Panc1 (cell line): ENCODE data around the gene PSME3IP1. TPM values are rescaled to one million over a fixed set of nuclear protein-coding genes. Genes with fewer than 3 reads are reported as not detected.

Source experiments
- ATAC-seq: fragments of 200-7000 bp; cut with Tn5 transposase; 2 replicates; pipeline ENCODE4 v1.9.1; 2020; ENCODE audit warnings: mild to moderate bottlenecking, moderate library complexity
- BruUV-seq: library from RNA; stranded (reverse); fragments of 400-500 nt; replicated peaks from 2 replicates; lab custom pipeline; 2021; lab: Mats Ljungman, UMichigan
- CTCF ChIA-PET: fragments of 300-600 bp; sonication (Branson Sonifier 250); formaldehyde crosslinking; loops from one replicate; lab custom pipeline; 2022; ENCODE audit warnings: antibody characterized with exemption; lab: Charles Lee
- POLR2A ChIA-PET: fragments of 300-600 bp; sonication (Branson Sonifier 250); formaldehyde crosslinking; loops from one replicate; lab custom pipeline; 2022; ENCODE audit warnings: antibody characterized with exemption; lab: Charles Lee
- DNase-seq: peaks from one replicate; pipeline ENCODE4 v3.0.0-alpha.2; 2010; ENCODE audit warnings: low read depth, low spot score
- H3K27ac ChIP-seq: 2 replicates; pipeline ENCODE4 v1.5.1; 2011; ENCODE audit warnings: mild to moderate bottlenecking, low read length, inconsistent platforms
- H3K27me3 ChIP-seq: fragments of 200-500 bp; sonication (Bioruptor generic); 2 replicates; pipeline ENCODE4 v1.6.0; 2014; ENCODE audit warnings: low read length, inconsistent platforms; ENCODE audit not compliant: control insufficient read depth, insufficient read depth
- H3K36me3 ChIP-seq: fragments of 200-500 bp; sonication (Bioruptor generic); 2 replicates; pipeline ENCODE4 v1.5.1; 2014; ENCODE audit warnings: inconsistent platforms, mild to moderate bottlenecking, low read length, moderate library complexity; ENCODE audit not compliant: control insufficient read depth, insufficient read depth
- H3K4me1 ChIP-seq: 2 replicates; pipeline ENCODE4 v1.5.1; 2011; ENCODE audit warnings: inconsistent platforms, mild to moderate bottlenecking, low read length, moderate library complexity; ENCODE audit not compliant: control insufficient read depth, insufficient read depth
- H3K4me3 ChIP-seq, 2 experiments: 2 replicates each; pipeline ENCODE4 v1.5.1; 2011 to 2012; ENCODE audit warnings: low read depth in 2 of 2, low read length in 2 of 2, mild to moderate bottlenecking in 2 of 2, inconsistent platforms in 1 of 2, moderate library complexity in 1 of 2
- H3K9me3 ChIP-seq: fragments of 200-500 bp; sonication (Bioruptor generic); 2 replicates; pipeline ENCODE4 v1.5.1; 2014; ENCODE audit warnings: low read depth, mild to moderate bottlenecking, inconsistent platforms, low read length, moderate library complexity; ENCODE audit not compliant: control insufficient read depth, insufficient read depth
- CTCF ChIP-seq: fragments of 450-650 bp; IDR thresholded peaks from 2 replicates; pipeline ENCODE4 v1.5.1; 2017; ENCODE audit warnings: mild to moderate bottlenecking
- POLR2AphosphoS5 ChIP-seq: IDR thresholded peaks from 2 replicates; pipeline ENCODE4 v1.6.1; 2012; ENCODE audit warnings: mild to moderate bottlenecking, low read depth, low read length, moderate library complexity
- REST ChIP-seq, 2 experiments: IDR thresholded peaks; 2 replicates each; pipeline ENCODE4 v1.6.1; 2011 to 2012; ENCODE audit warnings: low read depth in 2 of 2, control low read depth in 1 of 2, low read length in 1 of 2, mild to moderate bottlenecking in 1 of 2, moderate library complexity in 1 of 2; ENCODE audit not compliant: insufficient read depth in 1 of 2
- SIN3A ChIP-seq: IDR thresholded peaks from 2 replicates; pipeline ENCODE4 v1.6.1; 2012; ENCODE audit warnings: low read depth, mild to moderate bottlenecking, low read length, moderate library complexity, borderline replicate concordance; ENCODE audit not compliant: insufficient read depth
- TCF7L2 ChIP-seq: IDR thresholded peaks from 2 replicates; pipeline ENCODE4 v1.6.1; 2011; ENCODE audit warnings: mild to moderate bottlenecking, low read depth, low read length, inconsistent platforms
- in situ Hi-C: cut with HindIII; loops from 2 replicates; pipeline ENCODE4 v1.10.0; 2016; ENCODE audit warnings: low sequenced_read_pairs, low pct_unique_long_range_greater_than_20kb
- intact Hi-C: fragments of 100-400 bp; cut with micrococcal nuclease; formaldehyde crosslinking; loops from one replicate; pipeline ENCODE4 v1.10.0; 2022; ENCODE audit not compliant: unreplicated experiment
- total RNA-seq: library from RNA; stranded (reverse); gene quantifications from one replicate; pipeline ENCODE4 v1.2.1, GENCODE V29; 2021; ENCODE audit not compliant: unreplicated experiment

The PSME3IP1 gene
- total RNA-seq, 1 experiment from 2014 or later, result 67.6 TPM

GRCh38 chr16:57231821-57232350, 46.0 kb upstream of the PSME3IP1 start:
- ChIA-PET CTCF (no interaction called here), POLR2A (no interaction called here)
- Histone ChIP-seq H3K36me3 (peaks cover 15% of the 10 kb centered on the region), H3K4me1 (no peaks in the 10 kb centered on the region), H3K4me3 (no peak overlapping the region), H3K27me3 (no peaks in the 10 kb centered on the region), H3K9me3 (no peaks in the 10 kb centered on the region), H3K27ac (no peak overlapping the region)
- intact Hi-C loops (no loop called here), in situ Hi-C loops (no loop called here)
- TF ChIP-seq SIN3A (no peak), POLR2AphosphoS5 (no peak), TCF7L2 (no peak), REST (IDR thresholded peaks at IDR 0.05; ENCODE audit: insufficient read depth in 1 of 2, low read depth in 2 of 2, low read length in 1 of 2) (no peak), CTCF (no peak)
- no TSS peak for BruUV-seq
- DNase-seq, result no peak
- ATAC-seq, result no peak

GRCh38 chr16:57229079-57229478, 43.2 kb upstream of the PSME3IP1 start:
- Histone ChIP-seq H3K9me3 (no peaks in the 10 kb centered on the region), H3K4me1 (no peaks in the 10 kb centered on the region), H3K36me3 (peaks cover 18% of the 10 kb centered on the region), H3K27me3 (no peaks in the 10 kb centered on the region), H3K4me3 (no peak overlapping the region), H3K27ac (no peak overlapping the region)
- in situ Hi-C loops (no loop called here), intact Hi-C loops (no loop called here)
- TF ChIP-seq SIN3A (no peak), TCF7L2 (no peak), REST (IDR thresholded peaks at IDR 0.05; ENCODE audit: insufficient read depth in 1 of 2, low read depth in 2 of 2, low read length in 1 of 2) (no peak), POLR2AphosphoS5 (no peak), CTCF (no peak)
- POLR2A ChIA-PET, result no interaction called here
- ATAC-seq, result no peak
- DNase-seq, result no peak
- no TSS peak for BruUV-seq
- CTCF ChIA-PET, result no interaction called here
